ENCODE results near the gene GALNT13.

GRCh38 chr2:154392256-154392655 lies 520.5 kb downstream of the GALNT13 start:
- TF ChIP-seq POLR2AphosphoS5 (IDR thresholded peaks at IDR 0.05; ENCODE audit: low read depth, low read length): no peak
- no peak for TF ChIP-seq REST (IDR thresholded peaks at IDR 0.05; ENCODE audit: insufficient read depth in 1 of 2, low read depth in 2 of 2, low read length in 2 of 2)
- no peak for TF ChIP-seq TAF1 (IDR thresholded peaks at IDR 0.05; ENCODE audit: borderline replicate concordance, insufficient read depth, low read length)
- TF ChIP-seq FOXP2 (optimal IDR thresholded peaks at IDR 0.05; ENCODE audit: borderline replicate concordance, extremely low read depth, extremely low read length, insufficient read depth): no peak

Measured in PFSK-1 (cell line).